SK-N-SH (cell line): ENCODE measurements around the gene TRAPPC13. TPM values are rescaled to one million over a fixed set of nuclear protein-coding genes. Genes with fewer than 3 reads are reported as not detected.

Source experiments
- polyA plus RNA-seq, 3 experiments: library from polyadenylated mRNA; depleted of rRNA; stranded (reverse); fragments of >200 nt; gene quantifications; 2 replicates each; pipeline ENCODE4 v1.2.3, GENCODE V29; 2012
- small RNA-seq, 7 experiments: library from RNA; depleted of rRNA; stranded (forward); fragments of <200 nt; gene quantifications; one replicate each; pipeline ENCODE3, GENCODE V24; 2012

The TRAPPC13 gene
- polyA plus RNA-seq, 1 of the 3 experiments (the other 2 are of a cell fraction), result 10.7 TPM

Small RNAs within 50 kb of the gene (small RNA-seq; reads per million reads assigned to genes)
- gene RNU6-540P, result 0 reads per million in 7 experiments

Other genes with a start within 250 kb of the TRAPPC13 start
- 15.0 and 25.8 TPM in 2 replicates for gene ADAMTS6, start 143.1 kb upstream of the TRAPPC13 start, polyA plus RNA-seq (2012; rRNA removed)
- gene CENPK, start 61.9 kb upstream of the TRAPPC13 start, polyA plus RNA-seq (2012; rRNA removed), result 5.4 and 11.3 TPM in 2 replicates
- gene PPWD1, start 61.7 kb upstream of the TRAPPC13 start, polyA plus RNA-seq (2012; rRNA removed), result 6.0 and 6.9 TPM in 2 replicates
- gene TRIM23, start 694 bp upstream of the TRAPPC13 start, polyA plus RNA-seq (2012; rRNA removed), result 5.3 and 5.6 TPM in 2 replicates
- gene SHLD3, start within 50 bp of the TRAPPC13 start, polyA plus RNA-seq (2012; rRNA removed), result 2.4 and 3.8 TPM in 2 replicates
- gene SGTB, start 97.1 kb downstream of the TRAPPC13 start, polyA plus RNA-seq (2012; rRNA removed), result 3.5 and 4.9 TPM in 2 replicates
- 17.1 and 20.0 TPM in 2 replicates for gene NLN, start 97.2 kb downstream of the TRAPPC13 start, polyA plus RNA-seq (2012; rRNA removed)